Glomerular visceral epithelial cell (primary cell): ENCODE results near the gene TINAG.
A peak's percentile ranks its signal among the peaks of the same experiment; 100 is the strongest.
"Not testable (repeated sequence)": the region's sequence is repeated elsewhere in the genome, so short reads cannot be mapped to it uniquely, and the experiment has no call there.

Experiments used
- DNase-seq: peaks from one replicate; pipeline ENCODE4 v3.0.0-alpha.2; 2016; ENCODE audit errors: extremely low spot score

Gene TINAG

DNA sequence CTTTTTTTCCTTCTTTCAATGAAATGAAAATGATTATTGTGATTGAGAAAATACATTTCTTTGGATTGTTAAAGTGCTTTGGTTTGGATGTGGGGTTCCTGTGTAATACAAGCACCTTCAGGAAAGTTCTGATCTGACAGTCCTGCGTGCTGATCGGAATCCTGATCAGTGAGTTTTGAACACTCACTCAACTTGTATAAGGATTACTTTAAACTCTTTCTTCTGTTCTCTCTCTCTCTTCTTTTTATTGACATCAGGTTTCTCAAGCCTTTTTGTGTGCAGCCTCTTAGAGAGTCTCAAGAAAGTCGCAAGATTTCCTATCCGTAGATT is 710 bp downstream of the TINAG start:
- DNase-seq, result peak; percentile 23

DNA sequence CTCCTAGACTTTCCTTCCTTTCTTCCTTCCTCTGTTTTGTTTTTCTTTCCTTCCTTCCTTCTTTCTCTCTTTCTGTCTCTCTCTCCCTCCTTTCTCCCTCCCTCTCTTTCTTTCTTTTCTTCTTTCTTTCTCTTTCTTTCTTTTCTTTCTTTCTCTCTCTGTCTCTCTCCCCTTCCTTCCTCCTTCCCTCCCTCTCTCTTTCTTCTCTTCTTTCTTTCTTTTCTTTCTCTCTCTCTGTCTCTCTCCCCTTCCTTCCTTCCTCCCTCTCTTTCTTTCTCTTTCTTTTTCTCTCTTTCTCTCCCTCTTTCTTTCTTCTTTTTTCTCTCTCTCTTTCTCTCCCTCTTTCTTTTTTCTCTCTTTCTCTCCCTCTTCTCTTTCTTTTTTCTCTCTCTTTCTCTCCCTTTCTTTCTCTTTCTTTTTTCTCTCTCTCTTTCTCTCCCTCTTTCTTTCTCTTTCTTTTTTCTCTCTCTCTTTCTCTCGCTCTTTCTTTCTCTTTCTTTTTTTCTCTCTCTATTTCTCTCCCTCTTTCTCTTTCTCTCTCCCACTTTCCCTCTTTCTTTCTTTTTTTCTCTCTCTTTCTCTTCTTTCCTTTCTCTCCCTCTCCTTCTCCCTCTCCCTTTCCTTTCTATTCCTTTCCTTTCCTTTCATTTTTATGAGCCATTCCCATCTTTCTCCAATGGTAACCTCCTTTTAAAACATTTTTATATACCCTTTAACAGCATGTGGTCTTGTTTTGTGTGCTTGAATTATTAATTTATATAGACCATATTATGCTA is 2.3 kb downstream of the TINAG start:
- no peak for DNase-seq

DNA sequence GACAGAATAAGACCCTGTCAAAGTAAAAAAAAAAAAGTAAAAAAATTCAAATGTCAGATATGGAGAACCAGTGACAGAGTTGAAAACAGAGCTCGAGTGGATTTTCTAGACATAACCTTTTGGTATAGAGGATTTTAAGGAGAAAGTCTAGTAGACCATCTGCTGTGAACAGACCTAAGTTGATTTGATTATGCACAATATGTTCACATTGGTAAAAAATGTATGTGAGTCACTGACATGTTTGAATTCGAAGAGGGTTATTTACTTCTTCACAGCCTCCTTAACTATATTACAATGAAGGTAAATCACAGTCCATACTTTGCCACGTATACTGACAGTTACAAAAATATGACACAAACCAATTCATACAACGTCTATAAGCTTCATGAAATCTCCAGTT is 7.4 kb downstream of the TINAG start:
- no peak for DNase-seq

DNA sequence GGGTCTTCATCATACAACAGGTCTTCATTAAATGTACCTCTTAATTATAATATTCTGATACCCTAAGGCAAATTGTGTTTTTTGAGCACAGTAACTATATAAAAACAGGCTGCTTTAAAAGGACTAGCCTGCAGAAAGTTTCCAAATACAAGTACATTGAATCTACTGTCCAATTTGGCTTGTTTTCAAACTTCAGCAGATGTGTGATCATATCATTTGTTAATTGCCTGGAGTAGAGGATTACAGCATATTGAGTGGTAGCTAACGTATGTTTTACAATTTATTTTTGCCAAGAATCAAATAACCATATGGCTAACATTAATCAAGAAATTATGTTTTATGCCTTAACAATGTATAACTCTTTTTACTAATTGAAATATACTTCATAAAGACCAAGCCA is 12.6 kb downstream of the TINAG start:
- no peak for DNase-seq

DNA sequence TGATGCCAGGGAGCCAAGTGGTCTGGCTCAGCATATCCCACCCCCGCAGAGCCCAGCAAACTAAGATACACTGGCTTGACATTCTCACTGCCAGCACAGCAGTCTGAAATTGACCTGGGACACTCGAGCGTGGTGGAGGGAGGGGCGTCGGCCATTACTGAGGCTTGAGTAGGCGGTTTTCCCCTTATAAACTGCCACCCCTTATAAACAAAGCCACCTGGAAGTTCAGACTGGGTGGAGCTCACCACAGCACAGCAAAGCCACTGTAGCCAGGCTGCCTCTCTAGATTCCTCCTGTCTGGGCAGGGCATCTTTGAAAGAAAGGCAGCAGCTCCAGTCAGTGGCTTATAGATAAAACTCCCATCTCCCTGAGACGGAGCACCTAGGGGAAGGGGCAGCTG is 19.4 kb downstream of the TINAG start:
- DNase-seq, result no peak

DNA sequence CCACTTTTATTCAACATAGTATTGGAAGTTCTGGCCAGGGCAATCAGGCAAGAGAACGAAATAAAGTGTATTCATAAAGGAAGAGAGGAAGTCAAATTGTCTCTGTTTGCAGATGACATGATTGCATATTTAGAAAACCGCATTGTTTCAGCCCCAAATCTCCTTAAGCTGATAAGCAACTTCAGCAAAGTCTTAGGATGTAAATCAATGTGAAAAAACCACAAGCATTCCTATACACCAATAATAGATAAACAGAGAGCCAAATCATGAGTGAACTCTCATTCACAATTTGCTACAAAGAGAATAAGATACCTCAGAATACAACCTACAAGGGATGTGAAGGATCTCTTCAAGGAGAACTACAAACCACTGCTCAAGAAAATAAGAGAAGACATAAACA is 23.3 kb downstream of the TINAG start:
- DNase-seq, result not testable (repeated sequence)

DNA sequence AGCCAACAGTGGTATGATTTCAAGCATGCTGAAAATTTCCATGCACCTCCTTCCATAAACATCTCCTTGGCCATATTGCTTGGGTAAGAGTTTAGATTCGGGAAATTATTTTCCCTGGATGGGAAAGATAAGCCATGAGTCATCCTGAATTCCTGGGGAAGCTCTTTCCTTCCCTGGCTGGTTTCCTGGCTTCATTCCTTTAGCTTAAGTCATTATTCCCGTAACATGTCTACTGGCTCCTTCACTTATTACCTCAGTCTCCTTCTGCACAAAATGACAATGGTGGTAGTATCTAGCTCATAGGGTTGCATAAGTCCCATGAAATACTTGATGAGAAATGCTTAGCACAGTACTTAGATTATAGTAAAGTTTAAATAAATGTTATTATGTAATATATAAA is 27.6 kb downstream of the TINAG start:
- DNase-seq, result peak; percentile 89

DNA sequence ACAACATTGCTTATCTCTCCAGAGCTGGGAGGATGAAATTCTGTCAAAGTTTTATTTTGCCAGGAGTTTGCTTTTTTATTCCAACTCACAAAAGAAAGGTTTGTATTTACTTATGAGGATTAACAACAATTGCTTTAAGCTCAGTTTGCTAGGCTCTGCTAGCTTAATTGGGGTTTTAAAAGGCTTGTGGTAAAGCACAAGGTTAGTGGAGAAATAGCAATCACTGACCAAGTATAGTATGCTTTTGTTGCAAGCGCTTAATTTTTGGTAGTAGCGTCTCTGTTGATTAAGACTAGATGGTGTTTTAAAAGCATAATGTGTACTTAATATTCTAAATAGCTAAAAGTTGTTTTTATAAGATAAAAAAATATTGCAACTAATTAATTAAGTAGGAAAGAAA is 45.7 kb downstream of the TINAG start:
- DNase-seq, result no peak

DNA sequence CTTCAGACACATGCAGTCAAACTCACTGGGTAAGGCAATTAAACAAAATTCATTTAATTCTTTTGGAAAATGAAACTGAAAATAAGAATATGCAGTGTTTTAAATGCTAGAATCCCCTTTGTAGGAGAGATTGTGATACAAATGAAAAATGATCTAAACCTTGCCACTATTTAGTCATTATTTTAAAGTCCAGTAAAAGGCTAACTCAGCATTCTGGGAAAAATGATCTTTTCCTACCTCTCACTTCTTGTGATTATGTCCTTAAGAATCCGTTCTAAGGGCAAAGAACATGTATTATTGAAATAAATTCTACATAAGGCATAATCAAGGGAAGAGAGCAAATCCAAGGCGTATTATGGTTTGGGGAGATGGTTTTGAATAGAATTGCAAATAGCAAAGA is 46.4 kb downstream of the TINAG start:
- no peak for DNase-seq

DNA sequence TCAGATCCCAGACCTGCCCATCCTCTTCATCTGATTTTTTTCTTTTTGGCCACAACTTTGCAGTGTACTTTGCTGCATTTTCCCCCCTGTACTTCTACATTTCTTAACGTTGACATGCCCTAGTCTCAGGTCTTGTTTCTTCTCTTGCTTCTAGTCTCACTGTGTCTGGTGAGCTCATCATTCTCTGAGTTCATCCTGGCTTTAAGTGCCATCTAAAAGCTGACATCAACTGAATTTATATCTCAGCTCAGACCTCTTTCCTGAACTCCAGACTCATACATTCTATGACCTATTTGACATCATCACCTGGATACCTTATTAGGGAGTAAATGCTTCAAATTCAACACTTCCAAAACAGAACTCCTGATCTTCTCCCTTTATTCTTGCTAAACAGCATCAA is 48.9 kb downstream of the TINAG start:
- DNase-seq, result no peak

DNA sequence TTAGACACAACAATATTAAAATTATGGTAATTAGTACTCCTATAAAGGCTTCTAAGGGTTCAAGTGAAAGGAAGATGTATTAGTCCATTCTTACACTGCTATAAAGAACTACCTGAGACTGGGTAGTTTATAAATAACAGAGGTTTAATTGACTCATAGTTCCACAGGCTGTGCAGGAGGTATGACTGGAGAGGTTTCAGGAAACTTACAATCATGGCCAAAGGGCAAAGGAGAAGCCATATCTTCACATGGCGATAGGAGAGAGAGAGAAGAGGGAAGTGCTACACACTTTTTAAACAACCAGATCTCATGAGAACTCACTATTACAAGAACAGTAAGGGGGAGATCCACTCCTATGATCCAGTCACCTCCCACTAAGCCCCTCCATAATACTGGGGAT is 52.9 kb downstream of the TINAG start:
- no peak for DNase-seq

DNA sequence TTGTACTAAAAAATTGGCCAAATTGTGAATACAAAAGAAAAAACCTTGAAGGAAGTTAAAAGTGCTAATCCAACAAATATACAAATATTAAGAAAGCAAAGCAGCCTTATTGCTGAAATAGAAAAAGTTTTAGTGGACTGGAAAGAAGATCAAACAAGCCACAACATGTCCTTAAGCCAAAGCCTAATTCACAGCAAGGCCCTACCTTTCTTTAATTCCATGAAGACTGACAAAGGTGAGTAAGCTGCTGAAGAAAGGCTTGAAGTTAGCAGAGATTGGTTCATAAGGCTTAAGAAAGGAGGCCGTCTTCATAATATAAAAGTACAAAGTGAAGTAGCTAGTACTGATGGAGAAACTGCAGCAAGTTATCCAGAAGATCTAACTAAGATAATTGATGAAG is 53.5 kb downstream of the TINAG start:
- no peak for DNase-seq

DNA sequence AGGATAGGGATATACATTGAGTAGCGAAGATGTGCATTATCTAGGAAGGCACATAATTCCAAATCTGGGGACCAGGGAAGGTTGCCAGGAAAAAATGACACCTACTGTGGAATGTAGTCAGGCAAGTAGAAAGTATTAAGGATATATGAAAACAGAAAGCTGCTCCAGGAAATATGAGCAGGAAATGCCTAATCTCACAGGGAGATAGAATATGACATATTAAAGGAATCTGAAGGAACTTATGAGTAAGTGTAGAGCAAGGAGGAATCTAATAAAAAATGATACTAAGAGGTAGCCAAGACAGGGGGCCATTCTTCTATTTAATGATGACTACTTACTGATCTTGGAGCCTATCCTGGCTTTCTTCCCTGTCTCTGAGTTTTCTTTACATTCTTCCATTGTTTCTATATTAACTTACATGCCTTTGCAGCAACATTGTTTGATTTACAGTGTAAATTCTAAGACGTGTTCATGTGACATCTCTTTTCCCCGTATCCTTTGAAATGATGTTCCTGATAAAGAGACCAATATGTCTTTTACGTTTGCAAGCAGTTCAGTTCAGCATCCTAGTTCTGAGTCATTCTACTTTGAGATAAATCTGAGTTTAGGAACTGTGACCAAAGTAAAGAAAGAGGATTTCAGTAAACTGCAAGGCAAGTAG is 58.6 kb downstream of the TINAG start:
- DNase-seq, result peak; percentile 2

DNA sequence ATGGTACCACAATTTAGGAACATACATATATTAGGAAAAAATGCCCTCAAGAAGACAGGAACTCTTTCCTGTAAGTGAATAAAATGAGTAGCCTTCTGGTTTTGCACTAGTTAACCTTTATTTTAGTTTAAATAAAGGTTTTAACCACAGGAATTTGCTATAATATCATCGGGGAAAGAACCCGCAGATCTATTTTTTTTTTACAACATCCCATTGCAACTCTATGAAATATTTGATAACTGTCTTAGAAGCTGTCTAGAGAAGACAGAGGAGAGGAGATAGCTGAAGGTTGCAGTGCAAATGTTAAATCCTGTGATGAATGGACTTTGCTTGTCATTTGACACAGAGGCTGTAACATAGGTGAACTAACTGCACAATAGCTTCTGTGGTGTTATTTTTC is 69.5 kb downstream of the TINAG start:
- DNase-seq, result peak; percentile 37

DNA sequence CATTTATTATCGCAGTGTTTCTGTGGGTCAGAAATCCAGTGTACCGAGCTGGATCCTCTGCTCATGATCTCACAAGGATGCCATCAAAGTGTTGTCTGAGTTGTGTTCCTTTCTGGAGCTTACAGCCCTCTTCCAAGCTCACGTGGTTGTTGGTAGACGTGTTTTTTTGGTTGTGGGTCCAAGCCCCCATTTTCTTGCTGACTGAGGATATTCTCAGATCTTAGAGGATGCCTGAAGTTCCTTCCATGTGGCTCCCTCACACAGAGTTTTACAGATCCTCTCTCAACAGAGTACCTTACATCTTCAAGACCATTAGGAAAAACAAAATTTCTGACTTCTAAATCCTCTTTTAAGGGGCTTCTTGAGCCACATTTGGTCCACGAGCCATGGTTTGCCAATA is 78.1 kb downstream of the TINAG start:
- DNase-seq, result no peak

DNA sequence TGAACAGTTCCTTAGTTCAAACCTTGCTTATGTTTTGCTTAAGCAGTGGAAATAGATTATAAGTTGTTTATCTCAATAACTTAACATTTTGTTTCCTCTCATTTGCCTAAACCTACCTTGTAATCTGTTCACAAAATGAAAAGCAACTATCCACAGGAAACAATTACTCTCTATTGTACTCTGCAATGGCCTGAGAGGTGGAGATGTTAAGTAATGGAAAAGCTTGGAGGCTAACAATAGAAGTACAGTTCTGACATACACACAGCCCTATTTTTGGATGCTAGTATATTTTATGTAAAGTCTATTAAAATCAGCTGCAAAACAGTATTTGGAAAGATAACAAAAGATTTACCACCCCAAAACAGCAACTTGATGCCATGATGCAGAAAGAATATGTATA is 82.1 kb downstream of the TINAG start:
- DNase-seq, result no peak

DNA sequence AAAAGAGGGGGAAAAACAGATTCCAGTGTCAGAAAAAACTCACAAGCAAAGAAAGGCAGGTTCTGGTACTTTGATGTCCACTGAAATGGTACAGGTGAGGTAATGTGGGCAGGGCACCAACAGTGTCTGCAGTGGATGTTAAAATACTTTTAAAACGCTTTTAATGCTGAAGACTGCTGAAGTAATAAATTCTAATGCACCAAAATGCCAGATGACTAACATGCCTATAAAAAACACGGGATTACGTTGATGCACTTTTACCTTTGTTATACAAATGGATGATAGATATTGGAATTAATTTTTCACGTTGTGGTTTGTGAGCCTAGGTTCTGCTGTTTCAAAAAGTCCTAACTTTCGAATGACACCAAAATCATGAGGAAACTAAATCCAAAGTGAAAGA is 83.3 kb downstream of the TINAG start:
- DNase-seq, result no peak

DNA sequence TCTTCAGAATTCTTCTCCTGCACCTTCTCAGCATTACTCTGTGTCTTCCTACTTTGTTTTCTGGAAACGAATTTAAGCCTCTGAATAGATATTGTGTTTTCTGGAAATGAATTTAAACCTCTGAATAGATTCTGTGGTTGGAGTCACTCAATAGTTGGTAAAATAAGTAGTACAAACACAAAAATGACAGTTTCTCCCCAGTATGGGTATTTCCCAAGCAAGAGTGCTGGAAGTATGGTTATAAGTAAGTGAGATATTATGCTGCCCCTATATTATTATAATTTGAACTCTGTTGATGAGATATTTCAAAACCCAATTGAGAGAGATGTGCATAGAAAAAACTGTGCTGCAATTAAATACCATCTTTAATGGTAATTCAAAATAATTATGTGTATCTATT is 94.9 kb downstream of the TINAG start:
- DNase-seq, result no peak

DNA sequence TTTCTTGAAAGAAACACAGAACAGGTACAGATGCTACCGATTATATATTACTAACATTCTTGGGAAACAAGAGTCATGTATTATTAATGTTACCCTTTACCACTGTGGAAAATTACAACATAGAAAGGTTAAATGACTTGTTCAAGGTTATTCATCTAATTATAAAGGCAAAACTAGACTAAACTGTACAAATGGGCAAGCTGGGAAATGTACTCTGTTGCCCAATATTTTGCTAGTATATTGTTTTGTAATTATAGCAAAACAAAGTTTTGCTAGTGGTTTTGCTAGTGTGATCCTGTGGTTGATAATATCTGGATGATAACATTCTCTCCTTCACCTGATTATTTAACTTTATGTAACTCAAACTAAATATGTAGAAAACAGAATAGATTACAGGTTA is 96.5 kb downstream of the TINAG start:
- DNase-seq, result no peak

DNA sequence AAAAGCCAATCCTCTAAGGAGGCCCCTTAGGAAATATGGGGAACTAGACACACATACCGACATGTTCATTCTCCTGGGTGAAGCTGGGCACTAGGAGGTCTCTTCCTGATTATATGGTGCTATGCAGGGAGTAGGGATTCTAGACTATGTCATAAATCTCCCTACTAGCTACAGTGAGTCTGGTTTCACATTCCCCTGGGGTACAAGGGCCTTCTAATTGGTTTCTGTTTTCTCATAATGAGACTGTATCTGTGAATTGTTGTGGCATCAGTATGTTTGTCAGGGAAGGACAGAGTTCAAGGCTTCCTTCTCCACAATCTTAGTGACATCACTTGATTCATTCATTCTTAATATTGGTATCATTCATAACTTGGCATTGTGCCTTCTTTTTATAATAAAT is 103.5 kb downstream of the TINAG start:
- no peak for DNase-seq

DNA sequence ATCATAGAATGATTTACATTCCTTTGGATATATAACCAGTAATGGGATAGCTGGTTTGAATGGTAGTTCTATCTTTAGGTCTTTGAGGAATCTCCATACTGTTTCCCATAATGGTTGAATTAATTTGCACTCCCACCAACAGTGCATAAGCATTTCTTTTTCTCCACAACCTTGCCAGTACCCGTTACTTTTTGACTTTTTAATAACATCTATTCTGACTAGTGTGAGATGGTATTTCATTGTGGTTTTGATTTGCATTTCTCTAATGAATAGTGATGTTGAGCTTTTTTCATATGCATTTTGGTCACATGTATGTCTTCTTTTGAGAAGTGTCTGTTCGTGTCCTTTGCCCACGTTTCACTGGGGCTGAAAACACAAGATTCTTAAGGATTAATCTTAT is 107.3 kb downstream of the TINAG start:
- DNase-seq, result no peak

DNA sequence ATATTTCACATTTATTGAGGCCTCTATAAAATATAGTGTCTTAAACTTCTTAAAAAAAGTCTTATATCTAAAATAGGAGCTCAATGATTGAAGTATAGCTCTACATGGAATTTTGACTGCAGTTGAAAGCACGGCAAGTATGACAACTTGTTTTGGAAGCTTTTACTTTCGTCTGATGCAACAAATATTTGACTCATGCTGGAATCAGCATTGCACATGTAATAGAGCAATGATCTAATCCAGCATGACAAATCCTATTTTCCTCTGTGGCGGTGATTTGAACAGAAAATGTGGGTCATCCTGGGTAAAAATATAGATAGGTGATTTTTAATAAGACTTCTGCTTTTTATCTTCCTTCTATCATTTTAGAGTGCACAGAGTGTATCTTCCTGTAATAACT is 111.6 kb downstream of the TINAG start:
- peak; percentile 68 for DNase-seq

DNA sequence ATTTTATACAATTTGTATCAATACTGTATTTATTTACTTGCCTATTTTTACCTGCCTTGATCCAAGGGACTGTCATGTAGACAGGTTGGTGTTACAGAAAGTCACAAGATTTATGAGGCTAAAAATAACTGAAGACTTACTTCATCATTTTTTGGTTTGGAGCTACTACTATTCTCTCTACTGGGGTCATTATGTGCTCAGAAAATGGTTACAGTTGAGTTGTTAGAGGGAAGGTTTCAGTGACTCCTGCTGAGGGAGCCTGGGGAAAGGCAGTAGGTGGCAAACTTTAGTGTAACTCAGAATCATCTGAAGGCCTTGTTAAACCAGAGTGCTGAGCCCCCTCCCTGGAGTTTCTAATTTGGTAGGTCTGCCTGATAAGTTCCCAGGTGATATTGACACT is 118.8 kb downstream of the TINAG start:
- peak; percentile 31 for DNase-seq

DNA sequence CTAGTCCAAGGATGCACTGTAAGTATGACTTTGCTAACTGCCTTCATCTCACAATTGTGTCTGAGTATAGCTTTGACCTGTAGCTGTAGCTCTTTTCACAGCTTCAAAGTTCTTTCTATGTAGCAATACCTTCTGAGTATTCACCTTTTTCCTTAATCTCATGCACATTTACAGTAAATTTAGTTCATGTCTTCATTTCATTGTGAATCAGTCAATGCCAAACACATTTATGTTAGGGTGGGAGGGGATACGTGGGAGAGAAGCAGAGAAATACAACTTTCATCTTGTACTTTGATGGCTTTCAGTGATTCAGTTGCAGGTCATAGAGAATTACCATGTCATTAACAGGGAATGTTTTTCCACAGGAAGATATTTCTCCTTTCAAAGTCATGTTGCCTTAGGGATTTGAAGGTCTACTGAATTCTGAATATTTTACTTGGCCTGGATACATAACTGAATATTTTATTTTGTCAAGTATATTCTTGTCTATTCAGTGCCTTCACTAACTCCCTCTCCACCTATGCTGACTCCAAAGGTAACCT is 119.2 kb downstream of the TINAG start:
- no peak for DNase-seq
